DOHH2 (cell line): ENCODE measurements around the gene NHP2.

ENCODE experiments used
- CTCF ChIP-seq: fragments of 200-600 bp; sonication (generic); IDR thresholded peaks from one replicate; pipeline ENCODE4 v1.5.1; 2014; ENCODE audit warnings: antibody characterized with exemption, mild to moderate bottlenecking, low read depth, low read length; ENCODE audit not compliant: poor library complexity, severe bottlenecking
- EZH2phosphoT487 ChIP-seq: fragments of 200-600 bp; sonication (generic); IDR thresholded peaks from 2 replicates; pipeline ENCODE4 v1.6.1; 2017; ENCODE audit warnings: borderline replicate concordance, mild to moderate bottlenecking, antibody characterized with exemption, low read length, moderate library complexity, mixed read lengths

- TF ChIP-seq CTCF: no peak
- TF ChIP-seq EZH2phosphoT487: no peak
Observed at GRCh38 chr5:178192787-178193186, 39.1 kb upstream of the NHP2 start.
